A549 (cell line): Measurements from ENCODE around the gene ZNF195. TPM values are rescaled to one million over a fixed set of nuclear protein-coding genes. Genes with fewer than 3 reads are reported as not detected.
A peak's percentile ranks its signal among the peaks of the same experiment; 100 is the strongest.

Experiments used
- ATAC-seq, 2 experiments: fragments of 200-7000 bp in 1 of 2; fragments of >200 bp in 1 of 2; cut with Nextera tagmentation in 1 of 2; cut with Tn5 transposase in 1 of 2; 3 replicates each; pipeline versions ENCODE4 v1.8.0 to v1.9.1; 2018 to 2020; ENCODE audit warnings: mild to moderate bottlenecking in 1 of 2, moderate library complexity in 1 of 2
- CTCF ChIA-PET: fragments of 300-600 bp; sonication (Branson Sonifier 250); formaldehyde crosslinking; extraction: SDS; loops from one replicate; lab custom pipeline; 2021; ENCODE audit warnings: antibody characterized with exemption, inconsistent platforms; lab: Yijun Ruan, JAX
- POLR2A ChIA-PET: fragments of 350-600 bp; formaldehyde crosslinking; extraction: SDS; loops from one replicate; lab custom pipeline; 2021; ENCODE audit warnings: antibody characterized with exemption, inconsistent platforms; lab: Yijun Ruan, JAX
- DNase-seq, 2 experiments: peaks; one replicate each; pipeline versions ENCODE4 v3.0.0 to v3.0.0-alpha.2; 2011 to 2016; ENCODE audit warnings: low read depth in 1 of 2, low spot score in 1 of 2
- FAIRE-seq: peaks from 2 replicates; lab custom pipeline; 2011; peaks lifted over from hg19 to GRCh38; lab: Jason Lieb, UNC
- H3K27ac ChIP-seq, 2 experiments: fragments of >200 bp; sonication (Bioruptor Twin); formaldehyde crosslinking; 3 replicates each; pipeline ENCODE4 v1.5.1; 2016 to 2017
- H3K4me1 ChIP-seq: fragments of >200 bp; sonication (Bioruptor Twin); formaldehyde crosslinking; 3 replicates; pipeline ENCODE4 v1.6.1; 2016
- H3K4me2 ChIP-seq: fragments of >200 bp; sonication (Bioruptor Twin); formaldehyde crosslinking; 3 replicates; pipeline ENCODE4 v1.6.1; 2016
- H3K4me3 ChIP-seq: fragments of >200 bp; sonication (Bioruptor Twin); formaldehyde crosslinking; 3 replicates; pipeline ENCODE4 v1.5.1; 2016
- H3K9me3 ChIP-seq: fragments of >200 bp; sonication (Bioruptor Twin); formaldehyde crosslinking; 3 replicates; pipeline ENCODE4 v1.6.1; 2016
- CEBPB ChIP-seq, 2 experiments: fragments of >200 bp in 1 of 2; sonication (Bioruptor Twin) in 1 of 2; formaldehyde crosslinking in 1 of 2; IDR thresholded peaks; 2 replicates each; pipeline ENCODE4 v1.6.1; 2012 to 2016
- CHD2 ChIP-seq: fragments of 150-350 bp; IDR thresholded peaks from 2 replicates; pipeline ENCODE4 v1.6.1; 2014; ENCODE audit warnings: low read length; ENCODE audit not compliant: partially characterized antibody
- ESRRA ChIP-seq: fragments of 150-350 bp; IDR thresholded peaks from 2 replicates; pipeline ENCODE4 v1.6.1; 2014; ENCODE audit warnings: mild to moderate bottlenecking, low read length, borderline replicate concordance
- FOSL2 ChIP-seq, 2 experiments: fragments of 450-650 bp in 1 of 2; fragments of >200 bp in 1 of 2; sonication (Bioruptor Twin) in 1 of 2; formaldehyde crosslinking; IDR thresholded peaks; 2 replicates each; pipeline versions ENCODE4 v1.5.0 to v1.6.1; 2016 to 2020; ENCODE audit warnings: mild to moderate bottlenecking in 1 of 2, moderate library complexity in 1 of 2
- FOXS1 ChIP-seq: fragments of 250-450 bp; sonication (Bioruptor Pico); IDR thresholded peaks from 2 replicates; pipeline ENCODE4 v1.5.0; 2020; ENCODE audit warnings: mild to moderate bottlenecking, moderate library complexity
- GATA3 ChIP-seq: IDR thresholded peaks from 2 replicates; pipeline ENCODE4 v1.6.1; 2012; ENCODE audit warnings: borderline replicate concordance
- HES2 ChIP-seq: fragments of >200 bp; sonication (Bioruptor Twin); formaldehyde crosslinking; IDR thresholded peaks from 2 replicates; pipeline ENCODE4 v1.6.1; 2016
- HEYL ChIP-seq: fragments of 250-450 bp; sonication (Bioruptor Pico); IDR thresholded peaks from 2 replicates; pipeline ENCODE4 v1.8.0; 2021; ENCODE audit warnings: mild to moderate bottlenecking, moderate library complexity
- HOXB5 ChIP-seq: fragments of 250-450 bp; sonication (Bioruptor Pico); IDR thresholded peaks from 2 replicates; pipeline ENCODE4 v1.5.0; 2020; ENCODE audit warnings: mild to moderate bottlenecking, moderate library complexity
- JUNB ChIP-seq: fragments of >200 bp; sonication (Bioruptor Twin); formaldehyde crosslinking; IDR thresholded peaks from 2 replicates; pipeline ENCODE4 v1.6.1; 2016
- KDM1A ChIP-seq: fragments of 200-600 bp; sonication (generic); IDR thresholded peaks from 2 replicates; pipeline ENCODE4 v1.6.1; 2016; ENCODE audit warnings: low read depth, mild to moderate bottlenecking
- MAFK ChIP-seq: fragments of 450-650 bp; IDR thresholded peaks from 2 replicates; pipeline ENCODE4 v1.6.1; 2014; ENCODE audit not compliant: partially characterized antibody
- NFE2L2 ChIP-seq: fragments of 150-350 bp; conservative IDR thresholded peaks from 2 replicates; pipeline ENCODE4 v1.6.1; 2014; ENCODE audit warnings: low read length
- NR3C1 ChIP-seq: fragments of >200 bp; sonication (Bioruptor Twin); formaldehyde crosslinking; IDR thresholded peaks from 3 replicates; pipeline ENCODE4 v1.6.1; 2017
- POLR2AphosphoS2 ChIP-seq: conservative IDR thresholded peaks from 2 replicates; pipeline ENCODE4 v1.6.1; 2012; ENCODE audit warnings: low read length, improper control_type of control experiment, inconsistent platforms
- RARB ChIP-seq: fragments of 250-450 bp; sonication (Bioruptor Pico); IDR thresholded peaks from 2 replicates; pipeline ENCODE4 v1.8.0; 2021; ENCODE audit warnings: mild to moderate bottlenecking, moderate library complexity
- RCOR1 ChIP-seq: fragments of 150-350 bp; IDR thresholded peaks from 2 replicates; pipeline ENCODE4 v1.6.1; 2014; ENCODE audit warnings: antibody characterized with exemption, low read length, low read depth
- RFX5 ChIP-seq: fragments of 450-650 bp; IDR thresholded peaks from 2 replicates; pipeline ENCODE4 v1.7.1; 2014; ENCODE audit warnings: antibody characterized with exemption, mild to moderate bottlenecking, moderate library complexity
- RNF2 ChIP-seq: fragments of 200-600 bp; sonication (generic); IDR thresholded peaks from 2 replicates; pipeline ENCODE4 v1.6.1; 2016; ENCODE audit warnings: low read depth, mild to moderate bottlenecking, antibody characterized with exemption, moderate library complexity, borderline replicate concordance
- SMC3 ChIP-seq: fragments of >200 bp; sonication (Bioruptor Twin); formaldehyde crosslinking; IDR thresholded peaks from 3 replicates; pipeline ENCODE4 v1.6.1; 2018; ENCODE audit warnings: inconsistent platforms
- TFCP2L1 ChIP-seq: fragments of 250-450 bp; sonication (Bioruptor Pico); IDR thresholded peaks from 2 replicates; pipeline ENCODE4 v1.5.0; 2021; ENCODE audit warnings: mild to moderate bottlenecking
- USF2 ChIP-seq: fragments of 450-650 bp; IDR thresholded peaks from 2 replicates; pipeline ENCODE4 v1.6.1; 2014; ENCODE audit warnings: antibody characterized with exemption
- ZFP36 ChIP-seq: fragments of 450-650 bp; IDR thresholded peaks from 2 replicates; pipeline ENCODE4 v1.6.1; 2014; ENCODE audit warnings: borderline replicate concordance; ENCODE audit not compliant: partially characterized antibody
- ZSCAN20 ChIP-seq: fragments of 250-450 bp; sonication (Bioruptor Pico); IDR thresholded peaks from 2 replicates; pipeline ENCODE4 v1.8.0; 2022; ENCODE audit warnings: mild to moderate bottlenecking, moderate library complexity
- WGBS: methylation state at CpG from one replicate; pipeline ENCODE4 v1.1.6; 2017; ENCODE audit errors: missing lambda C conversion rate; 5-methylcytosine and 5-hydroxymethylcytosine counted together
- polyA plus RNA-seq, 4 experiments: library from polyadenylated mRNA; depleted of rRNA in 3 of 4; stranded (reverse); fragments of >200 nt; fragmentation: RNase III in 1 of 4; extraction: RNeasy Plus Mini Kit Qiagen cat#74134 plus additional on column Dnase treatment in 1 of 4; gene quantifications; 2 replicates in 3 of 4; 3 replicates in 1 of 4; pipeline ENCODE4 v1.2.3, GENCODE V29; 2011 to 2017
- TF ChIP-seq, protein P1 (sequence below): IDR thresholded peaks from 2 replicates; pipeline ENCODE4 v1.6.1; 2012
- TF ChIP-seq, protein P2 (sequence below): fragments of >200 bp; sonication (Bioruptor Twin); formaldehyde crosslinking; IDR thresholded peaks from 3 replicates; pipeline ENCODE4 v1.6.1; 2016

The ZNF195 gene
- polyA plus RNA-seq, 2 of the 4 experiments (the other 2 are of a cell fraction), result 17.3 to 30.9 TPM

GRCh38 chr11:3359092-3359824 lies 19.7 kb downstream of the ZNF195 start:
- no peak overlapping the region for H3K4me3 ChIP-seq
- FAIRE-seq (no peak), DNase-seq (peak in 1 of 2 experiments; percentile 49), ATAC-seq (peak in 1 of 2 experiments; percentile 52; a peak in 1 of 6 replicates)
- TF ChIP-seq CHD2 (no peak), ESRRA (no peak), RFX5 (no peak), NFE2L2 (no peak), RARB (no peak), HES2 (0 out of 2 replicates have a peak, but pooled peaks have one; percentile 19), MAFK (no peak), POLR2AphosphoS2 (no peak), GATA3 (peak; percentile 4; the same call in 1 of the 2 replicates)
- peaks cover 98% of the 10 kb centered on the region for H3K9me3 ChIP-seq
- no peak overlapping the region for H3K4me2 ChIP-seq
- H3K27ac ChIP-seq, result no peak overlapping the region
- ChIA-PET CTCF (no interaction called here), POLR2A (no interaction called here)
- WGBS, result 97% methylated on average over 5 of the region's 5 CpGs
- H3K4me1 ChIP-seq, result no peaks in the 10 kb centered on the region

- Histone ChIP-seq H3K4me3 (no peak overlapping the region), H3K4me2 (no peak overlapping the region), H3K9me3 (peaks cover 96% of the 10 kb centered on the region), H3K4me1 (no peaks in the 10 kb centered on the region), H3K27ac (no peak overlapping the region)
- TF ChIP-seq ZSCAN20 (CRISPR knock-in tag), result no peak
- TF ChIP-seq, protein P1, sequence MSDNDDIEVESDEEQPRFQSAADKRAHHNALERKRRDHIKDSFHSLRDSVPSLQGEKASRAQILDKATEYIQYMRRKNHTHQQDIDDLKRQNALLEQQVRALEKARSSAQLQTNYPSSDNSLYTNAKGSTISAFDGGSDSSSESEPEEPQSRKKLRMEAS, result no peak
- TF ChIP-seq HEYL (CRISPR knock-in tag), result no peak
- no peak for TF ChIP-seq CEBPB (IDR thresholded peaks at IDR 0.05)
- no peak for TF ChIP-seq FOSL2 (IDR thresholded peaks at IDR 0.05)
- TF ChIP-seq FOSL2 (CRISPR knock-in tag; IDR thresholded peaks at IDR 0.05), result no peak
- TF ChIP-seq TFCP2L1 (CRISPR knock-in tag), result no peak
- no peak for TF ChIP-seq GATA3
- TF ChIP-seq RNF2, result no peak
- no peak for TF ChIP-seq NR3C1
- TF ChIP-seq KDM1A, result no peak
- TF ChIP-seq FOXS1 (CRISPR knock-in tag), result no peak
- TF ChIP-seq ZFP36, result no peak
- TF ChIP-seq USF2, result no peak
- no peak for TF ChIP-seq SMC3
- TF ChIP-seq, protein P2, sequence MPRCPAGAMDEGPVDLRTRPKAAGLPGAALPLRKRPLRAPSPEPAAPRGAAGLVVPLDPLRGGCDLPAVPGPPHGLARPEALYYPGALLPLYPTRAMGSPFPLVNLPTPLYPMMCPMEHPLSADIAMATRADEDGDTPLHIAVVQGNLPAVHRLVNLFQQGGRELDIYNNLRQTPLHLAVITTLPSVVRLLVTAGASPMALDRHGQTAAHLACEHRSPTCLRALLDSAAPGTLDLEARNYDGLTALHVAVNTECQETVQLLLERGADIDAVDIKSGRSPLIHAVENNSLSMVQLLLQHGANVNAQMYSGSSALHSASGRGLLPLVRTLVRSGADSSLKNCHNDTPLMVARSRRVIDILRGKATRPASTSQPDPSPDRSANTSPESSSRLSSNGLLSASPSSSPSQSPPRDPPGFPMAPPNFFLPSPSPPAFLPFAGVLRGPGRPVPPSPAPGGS, result no peak
- no peak for TF ChIP-seq JUNB
- TF ChIP-seq HOXB5, result no peak
- TF ChIP-seq RCOR1, result no peak
- ATAC-seq (no peak), DNase-seq (no peak), FAIRE-seq (no peak)
- 89% methylated on average over 11 of the region's 11 CpGs for WGBS
- CTCF ChIA-PET, result no interaction called here
- POLR2A ChIA-PET, result no interaction called here
Observed at GRCh38 chr11:3357994-3358676, 20.8 kb downstream of the ZNF195 start.
